GM18873 (cell line): Measurements from ENCODE around the gene TADA2B.

Experiments
- ATAC-seq: cut with Tn5 transposase; IDR thresholded peaks from one replicate; pipeline ENCODE4 v1.9.1; 2021; ENCODE audit warnings: mild to moderate bottlenecking, moderate library complexity, moderate number of reproducible peaks; ENCODE audit not compliant: unreplicated experiment, low FRiP score

TADA2B gene

DNA sequence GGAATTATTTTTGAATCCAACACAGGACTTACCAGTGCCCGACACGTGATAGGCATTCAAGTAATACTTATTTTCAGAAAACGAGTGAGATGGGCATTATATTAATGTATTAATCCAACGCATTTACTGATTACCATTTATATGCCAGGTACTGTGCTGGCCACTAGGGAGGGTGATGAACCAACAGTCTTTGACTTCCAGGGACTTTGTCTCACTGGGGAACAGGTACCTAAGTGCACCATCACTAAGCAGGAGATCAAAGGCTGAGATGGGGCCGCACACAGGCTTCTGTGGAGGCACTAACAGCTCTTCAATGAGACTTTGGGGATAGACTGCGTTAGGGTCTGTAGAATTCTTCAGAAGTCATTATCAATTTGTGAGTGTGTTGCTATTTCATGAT, 5.7 kb upstream of the TADA2B start:
- ATAC-seq: no peak

DNA sequence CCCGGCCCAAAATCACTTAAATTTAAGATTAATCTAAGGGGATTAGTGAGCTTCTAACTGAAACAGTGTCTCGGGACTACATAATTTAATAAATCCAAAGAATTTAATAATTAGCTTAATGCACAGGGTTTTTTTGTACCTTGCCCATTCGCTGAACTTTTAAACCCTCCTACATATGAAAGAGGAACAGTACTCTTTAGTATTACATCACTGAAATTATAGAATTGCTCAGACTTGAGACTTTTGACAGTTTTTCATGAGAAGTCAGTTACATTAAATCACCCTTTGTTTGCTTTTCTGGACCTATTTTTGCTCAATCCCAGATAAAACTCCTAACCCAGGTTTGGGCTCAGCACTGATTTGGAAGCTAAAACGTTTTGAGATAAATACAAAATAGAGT, 2.4 kb upstream of the TADA2B start:
- no peak for ATAC-seq

DNA sequence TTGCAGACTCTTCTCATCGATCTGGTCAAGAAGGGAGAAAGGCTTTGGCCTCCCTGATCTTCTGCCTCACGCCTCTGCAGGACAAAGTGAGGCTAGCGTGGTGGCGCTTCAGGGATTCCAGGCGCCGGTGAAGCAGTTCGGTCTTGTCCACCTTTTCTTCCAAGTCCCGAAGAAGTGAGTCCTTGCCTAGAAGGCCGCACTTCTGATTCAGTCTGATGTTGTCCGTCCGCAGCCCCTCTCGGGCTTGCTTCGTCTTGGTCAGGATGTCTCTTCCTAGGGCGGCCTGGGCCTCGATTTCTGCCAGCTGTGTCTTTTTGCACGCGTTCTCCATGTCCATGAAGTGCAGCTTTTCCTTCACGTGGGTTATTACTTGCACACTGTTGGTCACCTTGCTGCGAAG, 1.9 kb upstream of the TADA2B start:
- no peak for ATAC-seq

DNA sequence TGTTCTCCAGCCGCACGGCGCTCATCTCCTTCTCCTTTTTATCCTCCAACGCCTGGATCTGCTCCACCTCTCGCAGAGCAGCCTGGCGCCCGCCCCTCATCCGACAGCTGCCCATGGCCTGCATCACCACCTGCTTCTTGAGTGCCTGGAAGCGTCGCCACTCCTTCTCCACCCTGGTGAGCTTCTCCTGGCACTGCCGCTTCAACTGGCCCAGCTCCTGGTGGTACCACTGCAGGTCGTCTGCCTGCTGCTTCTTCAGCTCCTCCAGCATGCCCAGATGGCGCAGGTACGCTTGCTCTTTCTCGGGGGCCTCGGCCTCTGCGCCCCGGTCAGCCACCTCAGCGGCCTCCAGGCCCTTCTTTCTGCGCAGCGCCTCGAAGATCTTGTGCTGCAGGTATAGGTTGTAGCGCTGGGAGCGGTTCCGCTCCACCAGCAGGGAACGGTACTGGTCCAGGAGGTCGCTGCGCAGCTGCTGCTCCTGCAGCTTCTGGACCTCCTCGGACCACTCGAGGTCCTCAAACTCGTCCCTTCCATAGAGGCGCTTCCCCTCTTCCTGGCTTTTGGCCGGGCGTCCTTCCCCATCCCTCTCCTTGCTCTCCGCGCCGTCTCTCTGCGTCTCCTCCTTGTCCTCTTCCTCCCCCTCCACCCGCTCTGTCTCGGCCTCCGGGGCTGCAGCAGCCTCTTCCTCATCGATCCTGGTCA, 1.2 kb upstream of the TADA2B start:
- ATAC-seq: no peak

DNA sequence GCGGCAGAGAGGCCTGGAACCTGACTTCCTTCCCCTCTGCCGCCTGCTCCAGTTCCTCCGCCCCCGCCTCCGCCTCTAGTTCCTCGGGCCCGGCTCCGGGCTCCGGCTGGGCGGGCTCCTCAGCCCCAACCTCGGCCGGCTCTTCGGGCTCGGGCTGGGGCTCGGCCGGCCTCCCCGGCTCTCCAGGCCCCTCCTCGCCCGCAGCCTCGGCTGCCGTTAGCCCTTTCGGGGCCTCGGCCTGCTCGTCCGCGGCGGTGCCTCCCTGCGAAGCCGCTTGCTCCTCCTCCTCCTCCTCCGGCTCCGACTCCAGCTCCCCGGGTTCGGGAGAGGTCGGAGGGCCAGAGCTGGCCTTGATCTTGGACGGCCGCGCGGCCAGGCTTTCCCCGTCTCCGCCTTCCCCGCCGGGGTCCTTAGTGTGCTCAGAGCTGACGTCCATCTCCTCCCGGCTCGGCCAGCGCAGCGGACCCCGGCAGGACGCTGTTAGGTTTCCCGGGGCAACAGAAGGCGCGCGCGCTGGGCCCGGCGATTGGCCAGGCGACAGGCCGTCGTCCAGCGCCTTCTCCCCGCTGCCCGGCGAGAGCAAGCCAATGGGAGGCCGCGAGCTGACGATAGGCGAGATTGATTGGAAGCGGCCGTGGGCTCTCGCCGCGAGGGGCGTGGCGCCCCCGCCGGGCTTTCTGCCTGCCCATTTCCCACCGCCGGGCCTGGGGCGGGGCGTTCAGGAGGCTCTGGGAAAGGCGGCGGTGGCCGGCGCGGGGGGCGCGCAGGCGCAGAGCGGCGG, 479 bp upstream of the TADA2B start:
- peak; percentile 57 for ATAC-seq

DNA sequence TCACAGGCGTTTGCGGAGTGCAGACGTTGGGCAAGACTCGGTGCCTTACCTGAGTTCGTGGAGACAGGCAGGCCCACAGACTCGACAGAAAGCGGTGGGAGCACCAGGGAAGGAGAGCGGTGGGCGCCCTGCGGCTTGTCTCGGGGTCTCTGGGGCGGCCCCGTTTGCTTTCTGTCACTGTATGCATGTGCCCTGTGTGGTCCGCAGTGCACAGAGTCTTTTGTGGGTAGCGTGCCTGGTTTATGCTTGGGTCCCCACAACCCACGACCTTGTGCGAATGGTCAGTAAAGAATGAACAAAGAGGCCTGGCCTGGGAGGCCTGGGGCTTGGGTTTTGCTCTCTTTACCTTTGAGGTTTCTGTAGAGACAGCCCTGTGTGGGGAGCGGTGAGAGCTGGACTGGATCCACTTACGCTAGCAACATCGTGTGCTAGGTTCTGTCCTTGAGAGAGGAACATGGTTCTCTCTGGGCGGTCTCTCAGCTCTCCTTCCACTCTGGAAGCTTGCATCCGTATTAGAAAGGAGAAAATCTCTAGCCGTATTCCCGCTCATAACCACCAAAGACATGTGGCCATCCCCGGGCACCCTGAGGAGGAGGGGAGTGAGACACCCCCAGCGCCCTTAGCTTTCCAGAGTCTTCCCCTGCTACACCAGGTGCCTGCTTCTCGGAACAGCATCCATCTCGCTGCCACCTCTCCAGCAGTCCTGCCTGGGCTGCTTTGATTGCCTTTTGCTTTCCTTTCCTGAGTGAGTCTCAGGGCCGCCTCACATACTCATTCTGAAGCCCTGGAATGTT, 1.2 kb downstream of the TADA2B start:
- ATAC-seq: no peak

DNA sequence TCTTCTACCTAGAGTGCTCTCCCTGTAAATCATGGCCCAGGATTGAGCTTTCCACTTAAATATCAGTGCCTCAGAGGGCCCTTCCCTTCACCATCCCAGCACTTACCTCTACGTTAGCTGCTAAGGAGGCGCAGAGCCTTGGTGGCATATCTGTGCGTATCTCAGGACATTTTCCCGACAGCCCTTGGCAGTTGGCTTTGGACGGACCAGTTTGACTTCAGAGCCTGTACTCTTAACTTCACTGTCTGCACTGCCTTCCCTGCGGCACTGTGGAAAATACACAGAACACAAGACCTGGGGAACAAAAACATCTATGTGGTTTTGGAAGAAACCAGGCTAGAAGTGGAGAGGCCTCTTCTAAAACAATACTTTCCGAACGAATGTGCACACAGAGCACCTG, 2.4 kb downstream of the TADA2B start:
- ATAC-seq: no peak

DNA sequence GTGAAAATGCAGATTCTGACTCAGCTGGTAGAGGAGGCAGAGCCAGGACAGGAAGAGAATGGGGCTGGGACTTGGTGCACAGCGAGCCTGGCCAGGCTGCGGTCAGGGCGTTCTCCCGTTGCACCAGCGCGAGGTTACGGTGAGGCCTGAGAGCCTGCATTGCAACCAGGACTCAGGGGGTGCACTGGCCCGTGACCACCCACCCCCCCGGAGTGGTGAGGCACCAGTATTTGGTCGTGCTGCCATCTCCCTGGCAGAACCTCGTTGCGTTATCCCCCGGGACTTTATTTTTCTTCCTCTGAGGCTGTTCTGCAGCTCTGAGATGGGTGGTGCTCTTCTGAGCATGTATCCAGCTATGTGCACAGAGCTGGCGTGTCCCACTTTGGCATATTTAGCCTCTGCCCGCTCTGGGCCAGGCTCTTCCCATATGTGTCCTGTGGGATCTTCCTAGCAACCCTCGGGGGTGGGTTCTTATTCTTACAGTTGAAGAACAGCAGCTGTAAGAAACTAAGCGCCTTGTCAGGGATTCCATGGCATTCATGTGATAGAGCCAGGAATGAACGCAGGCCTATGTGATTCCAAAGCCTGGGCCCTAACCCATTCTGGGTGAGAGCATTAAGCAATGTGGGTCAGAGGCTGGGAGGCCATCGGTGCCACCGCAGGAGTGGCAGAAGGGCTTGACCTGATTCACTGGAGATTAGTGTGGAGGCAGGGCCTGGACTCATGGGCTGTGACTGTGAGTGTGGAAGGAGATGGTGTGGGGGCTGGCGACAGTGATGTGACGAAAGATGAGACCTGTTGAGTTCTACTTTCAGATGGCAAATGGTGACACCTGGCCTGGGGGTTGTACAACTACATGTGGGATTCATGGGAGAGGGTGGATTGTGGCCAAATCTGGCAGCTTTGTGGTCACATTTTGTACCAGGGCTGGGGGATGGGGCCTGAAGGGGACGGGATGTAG, 3.1 kb downstream of the TADA2B start:
- peak; percentile 32 for ATAC-seq

DNA sequence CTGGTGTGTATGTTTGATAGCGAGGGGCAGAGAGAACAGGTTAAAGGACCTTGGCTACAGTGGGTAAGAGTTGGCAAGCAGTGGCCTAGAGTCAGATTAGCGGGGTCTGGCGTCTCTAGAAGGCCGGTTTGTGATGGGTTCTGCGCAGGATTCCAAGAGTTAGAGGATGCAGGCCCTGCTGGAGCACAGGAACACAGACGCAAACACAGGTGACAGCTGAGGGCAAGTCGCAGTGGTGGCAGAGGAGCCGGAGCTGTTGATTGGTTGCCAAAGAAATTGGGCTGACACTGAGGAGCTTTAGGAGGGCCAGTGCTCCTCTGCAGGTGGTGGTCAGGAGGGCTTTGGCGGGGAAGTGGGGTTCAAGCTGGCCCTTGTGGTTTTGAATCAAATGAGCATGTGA, 3.8 kb downstream of the TADA2B start:
- no peak for ATAC-seq

DNA sequence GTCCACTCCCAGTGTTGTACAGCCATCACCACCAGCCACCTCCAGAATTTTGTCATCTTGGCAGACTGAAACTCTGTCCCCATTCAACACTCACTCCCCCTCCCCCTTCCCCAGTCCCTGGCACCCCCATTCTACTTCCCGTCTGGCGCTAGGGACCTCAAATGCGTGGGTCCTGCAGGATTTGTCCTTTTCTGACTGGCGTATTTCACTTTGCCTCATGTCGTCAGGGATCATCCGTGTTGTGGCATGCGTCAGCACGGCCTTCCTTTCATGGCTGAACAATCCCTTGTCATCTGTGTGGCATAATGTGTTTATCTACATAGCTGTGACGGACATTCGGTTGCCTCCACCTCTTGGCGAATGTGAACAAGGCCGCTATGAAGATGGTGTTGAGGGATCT, 5.5 kb downstream of the TADA2B start:
- ATAC-seq: no peak

DNA sequence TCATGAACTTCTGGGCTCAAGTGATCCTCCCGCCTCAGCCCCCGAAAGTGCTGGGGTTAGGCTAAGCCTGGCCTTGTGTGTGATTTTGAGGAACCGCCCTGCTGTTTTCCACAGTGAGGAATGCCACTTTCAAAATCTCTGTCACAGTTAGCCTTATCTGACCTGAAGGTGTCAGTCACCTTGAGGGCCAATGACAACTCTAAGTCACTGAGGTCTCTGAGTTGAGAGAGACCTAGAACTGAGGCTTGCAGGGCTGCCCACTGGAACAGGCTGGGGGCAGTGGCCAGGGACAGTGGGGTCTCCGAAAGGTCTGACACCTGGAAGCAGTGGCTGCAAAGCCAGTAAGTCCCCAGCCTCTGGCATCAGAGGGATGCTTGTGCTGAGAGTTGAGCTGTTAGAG, 6.1 kb downstream of the TADA2B start:
- ATAC-seq: no peak

DNA sequence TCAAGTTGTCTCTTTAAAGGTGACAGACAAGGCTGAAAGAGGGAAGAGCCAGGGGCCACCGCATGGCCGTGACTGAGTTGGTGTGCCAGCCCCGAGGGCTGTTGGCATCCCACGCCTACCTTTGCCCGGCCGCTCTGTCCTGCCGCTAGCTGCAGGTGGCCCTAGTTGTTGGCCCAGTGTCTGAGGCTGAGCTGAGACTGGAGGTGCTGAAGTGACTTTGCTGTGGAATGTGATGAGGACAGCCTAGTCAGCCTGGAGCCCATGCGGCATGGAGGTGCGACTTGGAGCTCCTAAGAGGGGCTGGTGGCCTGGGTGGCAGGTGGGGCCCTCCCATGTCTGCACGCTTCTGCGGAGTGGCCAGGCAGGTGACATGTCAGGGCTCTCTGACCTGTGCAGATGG, 6.6 kb downstream of the TADA2B start:
- no peak for ATAC-seq

DNA sequence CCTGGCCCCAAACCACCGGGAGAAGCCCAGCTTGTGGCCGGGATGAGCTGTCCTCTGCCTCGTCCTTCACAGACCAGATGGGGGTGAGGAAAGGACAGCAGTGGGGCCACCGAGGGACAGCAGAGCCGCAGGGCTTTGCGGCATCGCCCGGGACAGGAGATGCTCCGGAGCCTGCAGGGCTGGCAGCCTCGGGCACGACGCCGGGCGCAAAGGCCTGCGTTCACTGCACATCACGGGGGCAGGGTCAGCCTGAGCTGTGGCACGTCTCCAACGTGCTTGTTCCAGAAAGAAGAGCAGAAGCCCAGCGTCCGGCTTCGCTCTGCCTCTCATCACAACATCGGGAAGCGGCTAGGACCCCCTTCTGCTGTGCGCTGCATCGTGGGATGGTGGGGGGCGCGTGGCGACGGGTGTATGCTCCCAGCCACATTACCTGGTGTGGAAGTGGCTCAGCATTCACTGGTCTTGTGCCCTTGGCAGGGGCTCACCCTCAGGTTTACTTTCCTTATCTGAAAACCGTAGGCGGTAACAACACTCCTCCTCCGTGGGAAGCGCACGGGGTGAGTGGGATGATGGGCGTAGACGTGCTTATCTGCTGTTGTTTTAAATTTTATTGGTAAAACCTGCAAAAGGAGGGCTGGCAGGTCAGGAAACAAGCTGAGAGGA, 7.4 kb downstream of the TADA2B start:
- no peak for ATAC-seq

DNA sequence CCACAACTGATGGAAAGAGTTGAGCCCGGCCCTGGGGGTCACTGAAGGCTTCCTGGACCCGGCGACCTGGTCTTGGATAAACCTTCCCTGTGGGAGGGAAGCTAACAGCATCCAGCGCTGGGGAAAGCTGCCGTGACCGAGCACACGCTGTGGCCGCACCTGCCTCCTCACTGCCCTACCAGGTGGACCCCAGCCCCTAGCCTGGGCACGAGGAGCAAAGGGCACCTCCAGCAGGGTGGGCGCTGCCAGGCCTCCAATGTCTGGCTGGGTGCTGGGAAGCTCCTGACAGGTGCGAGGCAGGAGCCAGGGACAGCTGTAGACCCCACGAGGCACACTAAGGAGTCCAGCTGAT, 7.9 kb downstream of the TADA2B start:
- no peak for ATAC-seq

DNA sequence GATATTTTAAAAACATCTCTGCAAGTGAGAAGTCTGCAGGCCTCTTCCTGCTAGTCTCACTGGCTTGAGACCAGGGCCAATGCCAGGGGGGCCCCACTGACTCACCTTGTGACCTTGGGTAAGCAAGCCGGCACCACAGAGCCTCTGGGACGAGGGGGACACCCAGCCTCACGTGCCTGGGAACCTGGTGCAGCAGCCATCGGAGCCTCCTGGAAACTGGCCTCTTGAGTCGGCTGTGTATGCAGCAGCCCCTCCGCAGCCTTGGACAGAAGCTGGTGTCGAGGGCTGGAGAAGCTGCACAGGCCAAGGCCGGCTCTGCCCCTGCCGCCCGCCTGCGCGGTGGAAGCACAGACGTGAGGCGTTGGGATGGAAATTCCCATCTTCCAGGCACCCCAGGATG, 8.7 kb downstream of the TADA2B start:
- no peak for ATAC-seq

DNA sequence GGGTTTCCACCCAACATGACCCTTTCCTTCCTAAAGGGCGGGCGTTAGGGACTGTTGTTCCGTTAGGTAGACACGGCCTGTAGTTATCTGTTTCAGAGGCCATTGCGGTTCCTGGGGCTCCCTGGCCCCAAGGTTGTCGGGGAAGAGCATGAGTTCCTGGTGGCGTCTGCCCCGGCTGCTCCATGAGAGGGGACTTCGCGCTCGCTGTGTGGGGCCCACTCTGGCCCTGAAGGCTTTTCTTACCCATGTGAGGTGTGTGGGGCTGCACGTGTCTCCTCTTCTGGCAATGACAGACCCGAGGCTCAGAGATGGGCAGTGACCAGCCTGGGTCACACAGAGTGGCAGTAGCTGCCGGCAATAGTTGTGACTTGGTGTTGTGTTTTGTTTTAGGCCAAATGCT, 9.1 kb downstream of the TADA2B start:
- ATAC-seq: no peak

DNA sequence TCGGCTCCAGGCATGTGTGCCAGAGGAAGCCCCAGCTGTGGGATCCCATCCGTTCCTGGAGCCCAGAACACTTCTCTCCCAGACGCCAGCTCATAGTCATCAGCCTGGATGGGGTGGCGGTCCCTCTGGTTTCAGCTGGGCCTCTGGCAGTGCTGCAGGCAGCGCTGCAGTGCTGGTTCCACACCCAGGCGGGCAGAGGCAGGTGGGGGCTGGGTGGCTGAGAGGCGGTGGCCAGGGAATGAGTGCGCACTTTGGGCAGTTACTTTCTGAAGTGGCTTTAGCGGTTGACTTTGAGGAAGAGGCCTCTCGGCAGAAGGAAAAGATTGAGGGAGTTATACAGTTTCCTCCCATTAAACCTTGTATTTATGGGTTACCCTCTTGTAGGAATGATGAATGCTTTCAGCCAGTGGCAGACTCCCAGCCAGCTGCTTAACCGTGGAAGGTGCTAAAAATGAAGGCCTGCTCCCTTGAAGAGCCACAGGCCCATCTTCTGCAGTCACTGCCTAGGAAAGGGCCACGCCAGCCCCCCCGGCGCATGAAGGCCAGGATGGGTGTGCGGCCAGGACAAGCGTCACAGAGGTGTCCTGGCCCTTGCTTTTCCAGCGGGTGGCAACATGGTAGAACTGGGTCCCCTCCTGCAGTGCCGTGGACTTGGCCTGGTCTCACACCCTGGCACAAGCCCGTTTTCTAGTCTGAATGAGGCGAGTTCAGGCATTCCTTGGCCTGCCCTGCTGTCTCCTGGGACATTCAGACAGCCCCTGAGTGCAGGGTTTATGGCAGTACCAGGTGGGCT, 9.9 kb downstream of the TADA2B start:
- no peak for ATAC-seq

DNA sequence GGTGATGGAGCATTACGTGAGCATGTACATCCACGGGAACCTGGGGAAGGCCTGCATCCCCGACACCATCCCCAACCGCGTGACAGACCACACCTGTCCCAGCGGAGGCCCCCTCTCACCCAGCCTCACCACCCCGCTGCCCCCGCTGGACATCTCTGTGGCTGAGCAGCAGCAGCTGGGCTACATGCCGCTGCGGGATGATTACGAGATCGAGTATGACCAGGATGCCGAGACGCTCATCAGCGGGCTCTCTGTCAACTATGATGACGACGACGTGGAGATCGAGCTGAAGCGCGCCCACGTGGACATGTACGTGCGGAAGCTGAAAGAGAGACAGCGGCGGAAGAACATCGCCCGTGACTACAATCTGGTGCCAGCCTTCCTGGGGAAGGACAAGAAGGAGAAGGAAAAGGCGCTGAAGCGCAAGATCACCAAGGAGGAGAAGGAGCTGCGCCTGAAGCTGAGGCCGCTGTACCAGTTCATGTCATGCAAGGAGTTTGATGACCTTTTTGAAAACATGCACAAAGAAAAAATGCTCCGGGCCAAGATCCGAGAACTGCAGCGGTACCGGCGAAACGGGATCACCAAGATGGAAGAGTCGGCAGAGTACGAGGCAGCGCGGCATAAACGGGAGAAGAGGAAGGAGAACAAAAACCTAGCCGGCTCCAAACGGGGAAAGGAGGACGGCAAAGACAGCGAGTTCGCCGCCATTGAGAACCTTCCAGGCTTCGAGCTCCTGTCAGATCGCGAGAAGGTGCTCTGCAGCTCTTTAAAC, 11.1 kb downstream of the TADA2B start:
- no peak for ATAC-seq
